HepG2 (cell line): Measurements from ENCODE around the gene PPP1R9B. TPM values are rescaled to one million over a fixed set of nuclear protein-coding genes. Genes with fewer than 3 reads are reported as not detected.

ENCODE experiments used
- EP300 ChIP-seq, 3 experiments: sonication (generic) in 1 of 3; formaldehyde crosslinking in 1 of 3; IDR thresholded peaks; 2 replicates each; pipeline versions ENCODE4 v1.5.1 to v1.6.1; 2011 to 2020; ENCODE audit warnings: low read depth in 2 of 3, low read length in 2 of 3, borderline replicate concordance in 1 of 3, improper control_type of control experiment in 1 of 3, mild to moderate bottlenecking in 1 of 3, missing genetic modification reagents in 1 of 3, moderate library complexity in 1 of 3
- EZH2 ChIP-seq: conservative IDR thresholded peaks from 2 replicates; pipeline ENCODE4 v1.6.1; 2012; ENCODE audit warnings: mild to moderate bottlenecking, low read depth, low read length, moderate library complexity
- GABPB1 ChIP-seq: IDR thresholded peaks from 2 replicates; pipeline ENCODE4 v1.6.1; 2016; ENCODE audit warnings: mild to moderate bottlenecking, missing genetic modification reagents, moderate library complexity, missing compliant biosample characterization
- HNF4A ChIP-seq: sonication (generic); formaldehyde crosslinking; IDR thresholded peaks from 2 replicates; pipeline ENCODE4 v1.4.0; 2020; ENCODE audit warnings: missing genetic modification reagents
- MYPOP ChIP-seq: sonication (generic); formaldehyde crosslinking; IDR thresholded peaks from 2 replicates; pipeline ENCODE4 v1.8.1; 2023; ENCODE audit warnings: mild to moderate bottlenecking, moderate library complexity, missing genetic modification reagents
- NPAS2 ChIP-seq: sonication (generic); formaldehyde crosslinking; IDR thresholded peaks from 2 replicates; pipeline ENCODE4 v1.8.0; 2022; ENCODE audit warnings: mild to moderate bottlenecking, missing genetic modification reagents, borderline replicate concordance
- RBAK ChIP-seq: sonication (generic); formaldehyde crosslinking; IDR thresholded peaks from 2 replicates; pipeline ENCODE4 v1.5.1; 2020; ENCODE audit warnings: mild to moderate bottlenecking, missing genetic modification reagents
- REL ChIP-seq: sonication (generic); formaldehyde crosslinking; conservative IDR thresholded peaks from 2 replicates; pipeline ENCODE4 v1.8.0; 2022; ENCODE audit warnings: mild to moderate bottlenecking, missing genetic modification reagents, moderate library complexity
- RFX5 ChIP-seq: IDR thresholded peaks from 2 replicates; pipeline ENCODE4 v1.6.1; 2011; ENCODE audit warnings: low read depth, low read length, improper control_type of control experiment
- SALL1 ChIP-seq: sonication (generic); formaldehyde crosslinking; IDR thresholded peaks from 2 replicates; pipeline ENCODE4 v1.8.0; 2022; ENCODE audit warnings: mild to moderate bottlenecking, missing genetic modification reagents
- TCF12 ChIP-seq, 2 experiments: fragments of 450-650 bp in 1 of 2; sonication (generic) in 1 of 2; formaldehyde crosslinking in 1 of 2; IDR thresholded peaks; 2 replicates each; pipeline versions ENCODE4 v1.6.1 to v1.8.0; 2017 to 2022; ENCODE audit warnings: antibody characterized with exemption in 1 of 2, mild to moderate bottlenecking in 1 of 2, missing genetic modification reagents in 1 of 2, moderate library complexity in 1 of 2
- ZBTB44 ChIP-seq: sonication (generic); formaldehyde crosslinking; IDR thresholded peaks from 2 replicates; pipeline ENCODE4 v1.4.0; 2020; ENCODE audit warnings: missing genetic modification reagents
- ZMYM2 ChIP-seq: sonication (generic); formaldehyde crosslinking; IDR thresholded peaks from 2 replicates; pipeline ENCODE4 v1.8.0; 2022; ENCODE audit warnings: mild to moderate bottlenecking, missing genetic modification reagents
- ZMYM3 ChIP-seq: sonication (generic); formaldehyde crosslinking; IDR thresholded peaks from 2 replicates; pipeline ENCODE4 v1.5.1; 2020; ENCODE audit warnings: mild to moderate bottlenecking, missing genetic modification reagents
- ZNF414 ChIP-seq: sonication (generic); formaldehyde crosslinking; IDR thresholded peaks from 2 replicates; pipeline ENCODE4 v1.5.0; 2020; ENCODE audit warnings: missing genetic modification reagents
- ZNF629 ChIP-seq: sonication (generic); formaldehyde crosslinking; conservative IDR thresholded peaks from 2 replicates; pipeline ENCODE4 v1.5.0; 2020; ENCODE audit warnings: missing genetic modification reagents
- ZNF703 ChIP-seq: sonication (generic); formaldehyde crosslinking; IDR thresholded peaks from 2 replicates; pipeline ENCODE4 v1.5.1; 2020; ENCODE audit warnings: missing genetic modification reagents, mild to moderate bottlenecking, moderate library complexity, borderline replicate concordance
- polyA plus RNA-seq, 8 experiments: library from polyadenylated mRNA; depleted of rRNA in 3 of 8; stranded (reverse) in 7 of 8; unstranded in 1 of 8; fragments of >200 nt; fragmentation: Illumina TruSeq in 4 of 8; extraction: Trizol in 4 of 8; gene quantifications; 2 replicates each; pipeline versions ENCODE4 v1.2.1 to v1.2.3, GENCODE V29; 2011 to 2016; ENCODE audit warnings: low read depth in 4 of 8, missing spikeins in 1 of 8, mixed read lengths in 1 of 8; ENCODE audit not compliant: insufficient read depth in 1 of 8
- total RNA-seq, 5 experiments: library from RNA; depleted of rRNA; stranded (reverse); fragments of >200 nt; fragmentation: Illumina TruSeq; extraction: Trizol; gene quantifications; 2 replicates each; pipeline ENCODE4 v1.2.3, GENCODE V29; 2016; ENCODE audit warnings: low read depth in 1 of 5
- TF ChIP-seq, protein P1 (sequence below): sonication (generic); formaldehyde crosslinking; IDR thresholded peaks from 2 replicates; pipeline ENCODE4 v1.8.1; 2023; ENCODE audit warnings: missing genetic modification reagents, inconsistent platforms, borderline replicate concordance
- TF ChIP-seq, protein P2 (sequence below): IDR thresholded peaks from 2 replicates; pipeline ENCODE4 v1.6.1; 2016; ENCODE audit warnings: missing genetic modification reagents, missing compliant biosample characterization
- TF ChIP-seq, protein P3 (sequence below): sonication (generic); formaldehyde crosslinking; IDR thresholded peaks from 2 replicates; pipeline ENCODE4 v1.4.0; 2020; ENCODE audit warnings: missing genetic modification reagents

PPP1R9B gene
- total and polyA plus RNA-seq, 2 of the 13 experiments (the other 11 are each of a cell fraction or from before 2014, with no cell fraction given): 9.4 to 15.8 TPM

DNA sequence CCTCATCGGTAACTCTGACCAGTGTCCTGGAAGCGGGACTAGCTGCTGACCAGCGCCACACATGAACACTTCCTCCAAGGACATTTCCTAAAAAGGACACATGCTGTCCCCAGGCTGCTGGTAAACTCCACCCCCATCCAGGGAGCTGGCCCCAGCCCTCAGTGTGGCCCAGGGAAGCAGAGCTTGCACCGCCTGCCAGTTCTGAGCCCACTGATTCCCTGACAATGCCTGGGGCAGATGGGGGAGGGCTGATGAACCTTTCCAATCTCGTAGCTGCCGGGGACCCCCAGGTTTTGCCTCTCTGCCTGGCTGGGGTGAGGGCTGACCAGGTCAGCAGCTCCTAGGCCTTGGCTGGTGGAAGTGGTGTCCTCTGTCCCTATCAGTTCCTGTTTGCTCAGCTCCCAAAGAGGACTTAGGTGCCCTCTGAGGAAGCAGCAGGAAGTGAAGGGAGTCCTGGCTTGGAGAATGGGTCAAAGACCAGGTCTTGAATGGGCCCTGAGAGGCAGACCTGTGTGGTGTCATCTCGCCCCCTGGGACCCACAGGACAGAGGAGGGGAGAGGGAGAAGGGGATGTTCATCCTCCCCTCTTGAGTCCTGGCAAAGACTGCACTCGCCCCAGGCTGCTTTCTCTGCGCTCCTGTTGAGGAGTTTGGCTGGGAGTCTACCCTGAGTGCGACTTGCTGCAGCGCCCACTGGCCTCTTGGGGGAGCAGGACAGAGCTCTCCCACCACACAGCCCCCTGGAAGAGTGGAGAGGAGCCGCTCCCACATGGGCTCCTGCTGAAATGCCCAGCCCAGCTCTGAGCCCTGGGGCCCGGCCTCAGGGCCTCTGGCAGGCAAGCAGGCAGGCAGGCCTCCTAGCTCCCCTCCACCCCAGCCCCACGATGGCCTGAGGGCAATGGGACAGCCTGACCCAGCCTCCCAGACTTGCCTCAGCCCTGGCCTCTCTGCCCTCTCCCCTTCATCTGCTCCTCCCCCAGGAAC is 38.5 kb downstream of the PPP1R9B start (continued):
- TF ChIP-seq ZNF414 (CRISPR knock-in tag): 0 out of 2 replicates have a peak, but pooled peaks have one; percentile 35
- TF ChIP-seq ZNF703 (CRISPR knock-in tag): no peak
- TF ChIP-seq, protein P1, sequence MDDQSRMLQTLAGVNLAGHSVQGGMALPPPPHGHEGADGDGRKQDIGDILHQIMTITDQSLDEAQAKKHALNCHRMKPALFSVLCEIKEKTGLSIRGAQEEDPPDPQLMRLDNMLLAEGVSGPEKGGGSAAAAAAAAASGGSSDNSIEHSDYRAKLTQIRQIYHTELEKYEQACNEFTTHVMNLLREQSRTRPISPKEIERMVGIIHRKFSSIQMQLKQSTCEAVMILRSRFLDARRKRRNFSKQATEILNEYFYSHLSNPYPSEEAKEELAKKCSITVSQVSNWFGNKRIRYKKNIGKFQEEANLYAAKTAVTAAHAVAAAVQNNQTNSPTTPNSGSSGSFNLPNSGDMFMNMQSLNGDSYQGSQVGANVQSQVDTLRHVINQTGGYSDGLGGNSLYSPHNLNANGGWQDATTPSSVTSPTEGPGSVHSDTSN (CRISPR knock-in tag): no peak
- TF ChIP-seq HNF4A (CRISPR knock-in tag): peak; percentile 37; the same call in 1 of the 2 replicates
- TF ChIP-seq RFX5: no peak
- TF ChIP-seq ZMYM2 (CRISPR knock-in tag): no peak
- no peak for TF ChIP-seq MYPOP
- TF ChIP-seq, protein P2, sequence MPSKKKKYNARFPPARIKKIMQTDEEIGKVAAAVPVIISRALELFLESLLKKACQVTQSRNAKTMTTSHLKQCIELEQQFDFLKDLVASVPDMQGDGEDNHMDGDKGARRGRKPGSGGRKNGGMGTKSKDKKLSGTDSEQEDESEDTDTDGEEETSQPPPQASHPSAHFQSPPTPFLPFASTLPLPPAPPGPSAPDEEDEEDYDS (CRISPR knock-in tag): peak; percentile 33; the same call in 1 of the 2 replicates
- TF ChIP-seq RBAK: no peak
- TF ChIP-seq, protein P3, sequence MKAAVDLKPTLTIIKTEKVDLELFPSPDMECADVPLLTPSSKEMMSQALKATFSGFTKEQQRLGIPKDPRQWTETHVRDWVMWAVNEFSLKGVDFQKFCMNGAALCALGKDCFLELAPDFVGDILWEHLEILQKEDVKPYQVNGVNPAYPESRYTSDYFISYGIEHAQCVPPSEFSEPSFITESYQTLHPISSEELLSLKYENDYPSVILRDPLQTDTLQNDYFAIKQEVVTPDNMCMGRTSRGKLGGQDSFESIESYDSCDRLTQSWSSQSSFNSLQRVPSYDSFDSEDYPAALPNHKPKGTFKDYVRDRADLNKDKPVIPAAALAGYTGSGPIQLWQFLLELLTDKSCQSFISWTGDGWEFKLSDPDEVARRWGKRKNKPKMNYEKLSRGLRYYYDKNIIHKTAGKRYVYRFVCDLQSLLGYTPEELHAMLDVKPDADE: no peak
- TF ChIP-seq SALL1 (CRISPR knock-in tag): peak; percentile 37; the same call in 1 of the 2 replicates
- peak; percentile 24; the same call in 1 of the 2 replicates for TF ChIP-seq GABPB1 (CRISPR knock-in tag)
- no peak for TF ChIP-seq EZH2
- 0 out of 2 replicates have a peak, but pooled peaks have one; percentile 72 for TF ChIP-seq REL (CRISPR knock-in tag)
- TF ChIP-seq ZNF629 (CRISPR knock-in tag): no peak
- no peak for TF ChIP-seq TCF12 (IDR thresholded peaks at IDR 0.05)
- TF ChIP-seq TCF12 (CRISPR knock-in tag; IDR thresholded peaks at IDR 0.05): no peak
- no peak for TF ChIP-seq ZBTB44
- peak; percentile 70; the same call in 1 of the 2 replicates for TF ChIP-seq ZMYM3
- no peak for TF ChIP-seq NPAS2 (CRISPR knock-in tag)
- no peak for TF ChIP-seq EP300 (IDR thresholded peaks at IDR 0.05; ENCODE audit: low read depth in 2 of 2, low read length in 2 of 2)
- no peak for TF ChIP-seq EP300 (CRISPR knock-in tag; IDR thresholded peaks at IDR 0.05; ENCODE audit: borderline replicate concordance)
